ENCODE data around the gene KCNQ5.

The KCNQ5 gene

DNA sequence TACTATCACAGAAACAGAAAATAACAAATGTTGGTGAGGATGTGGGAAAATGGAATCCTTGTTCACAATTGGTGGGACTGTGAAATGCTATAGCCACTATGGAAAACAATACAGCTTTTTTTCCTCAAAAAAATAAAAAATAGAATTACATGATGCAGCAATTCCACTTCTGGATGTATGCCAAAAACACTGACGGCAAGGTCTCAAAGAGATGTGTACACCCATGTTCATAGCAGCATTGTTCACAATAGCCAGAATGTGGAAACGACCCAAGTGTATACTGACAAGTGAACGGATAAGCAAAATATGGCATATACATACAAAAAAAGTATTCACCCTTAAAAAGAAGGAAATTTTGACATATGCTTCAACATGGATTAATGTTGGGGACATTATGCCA is 390.1 kb downstream of the KCNQ5 start:
- H3K27me3 ChIP-seq (ENCODE audit: control insufficient read depth, insufficient read depth, low read length) = no peaks in the 10 kb centered on the region
- no peaks in the 10 kb centered on the region for H3K9me3 ChIP-seq (ENCODE audit: control insufficient read depth, insufficient read depth, low read length)
- H3K4me3 ChIP-seq (ENCODE audit: low read length) = no peak overlapping the region
- H3K4me1 ChIP-seq (ENCODE audit: control insufficient read depth, insufficient read depth, low read length) = no peaks in the 10 kb centered on the region
- H3K27ac ChIP-seq (ENCODE audit: low read length) = no peak overlapping the region
- H3K36me3 ChIP-seq (ENCODE audit: control insufficient read depth, insufficient read depth, low read length) = no peaks in the 10 kb centered on the region
- WGBS (ENCODE audit: insufficient coverage, insufficient read length) = no CpG with 5 or more reads among the region's 3 CpGs
- no peak for DNase-seq (ENCODE audit: low read depth, low spot score)

GRCh38 chr6:73017476-73017875 is 395.6 kb downstream of the KCNQ5 start:
- Histone ChIP-seq H3K9me3 (ENCODE audit: control insufficient read depth, insufficient read depth, low read length) (no peaks in the 10 kb centered on the region), H3K4me1 (ENCODE audit: control insufficient read depth, insufficient read depth, low read length) (no peaks in the 10 kb centered on the region), H3K27ac (ENCODE audit: low read length) (no peak overlapping the region), H3K4me3 (ENCODE audit: low read length) (no peak overlapping the region), H3K36me3 (ENCODE audit: control insufficient read depth, insufficient read depth, low read length) (no peaks in the 10 kb centered on the region), H3K27me3 (ENCODE audit: control insufficient read depth, insufficient read depth, low read length) (no peaks in the 10 kb centered on the region)
- DNase-seq (ENCODE audit: low read depth, low spot score) = no peak
- WGBS (ENCODE audit: insufficient coverage, insufficient read length) = no CpG with 5 or more reads among the region's 2 CpGs

- peaks cover 2% of the 10 kb centered on the region; the same call in 1 of the 2 replicates for H3K4me1 ChIP-seq (ENCODE audit: control insufficient read depth, insufficient read depth, low read length)
- no peaks in the 10 kb centered on the region for H3K36me3 ChIP-seq (ENCODE audit: control insufficient read depth, insufficient read depth, low read length)
- no peaks in the 10 kb centered on the region for H3K27me3 ChIP-seq (ENCODE audit: control insufficient read depth, insufficient read depth, low read length)
- WGBS (ENCODE audit: insufficient coverage, insufficient read length) = no CpG with 5 or more reads among the region's 1 CpG
- no peak overlapping the region for H3K27ac ChIP-seq (ENCODE audit: low read length)
- no peaks in the 10 kb centered on the region for H3K9me3 ChIP-seq (ENCODE audit: control insufficient read depth, insufficient read depth, low read length)
- no peak overlapping the region for H3K4me3 ChIP-seq (ENCODE audit: low read length)
- DNase-seq (ENCODE audit: low read depth, low spot score) = no peak
These were observed 402.7 kb downstream of the KCNQ5 start for GRCh38 chr6:73024598-73024997.

DNA sequence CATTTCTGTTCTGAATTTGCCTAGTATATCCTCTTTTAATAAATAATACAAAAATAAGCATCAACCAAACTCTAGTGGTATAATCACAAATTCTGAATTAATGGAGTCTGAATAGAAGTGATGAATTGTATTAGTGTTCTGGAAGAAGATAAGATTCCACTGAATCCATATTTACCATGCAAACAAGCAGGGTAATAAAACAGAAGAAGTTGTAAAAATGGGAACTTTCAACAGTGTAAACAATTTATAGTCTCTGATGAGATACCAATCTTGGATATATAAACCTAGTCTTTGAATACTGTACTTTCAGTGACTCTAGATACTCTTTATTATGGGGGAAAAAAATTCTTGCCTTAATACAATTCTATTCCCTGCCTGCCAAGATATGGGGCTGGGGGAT is 405.8 kb downstream of the KCNQ5 start:
- H3K27ac ChIP-seq (ENCODE audit: low read length) = no peak overlapping the region
- H3K4me1 ChIP-seq (ENCODE audit: control insufficient read depth, insufficient read depth, low read length) = peaks cover 2% of the 10 kb centered on the region; the same call in 1 of the 2 replicates
- no peak for DNase-seq (ENCODE audit: low read depth, low spot score)
- H3K36me3 ChIP-seq (ENCODE audit: control insufficient read depth, insufficient read depth, low read length) = no peaks in the 10 kb centered on the region
- H3K27me3 ChIP-seq (ENCODE audit: control insufficient read depth, insufficient read depth, low read length) = no peaks in the 10 kb centered on the region
- H3K9me3 ChIP-seq (ENCODE audit: control insufficient read depth, insufficient read depth, low read length) = no peaks in the 10 kb centered on the region
- H3K4me3 ChIP-seq (ENCODE audit: low read length) = no peak overlapping the region

DNA sequence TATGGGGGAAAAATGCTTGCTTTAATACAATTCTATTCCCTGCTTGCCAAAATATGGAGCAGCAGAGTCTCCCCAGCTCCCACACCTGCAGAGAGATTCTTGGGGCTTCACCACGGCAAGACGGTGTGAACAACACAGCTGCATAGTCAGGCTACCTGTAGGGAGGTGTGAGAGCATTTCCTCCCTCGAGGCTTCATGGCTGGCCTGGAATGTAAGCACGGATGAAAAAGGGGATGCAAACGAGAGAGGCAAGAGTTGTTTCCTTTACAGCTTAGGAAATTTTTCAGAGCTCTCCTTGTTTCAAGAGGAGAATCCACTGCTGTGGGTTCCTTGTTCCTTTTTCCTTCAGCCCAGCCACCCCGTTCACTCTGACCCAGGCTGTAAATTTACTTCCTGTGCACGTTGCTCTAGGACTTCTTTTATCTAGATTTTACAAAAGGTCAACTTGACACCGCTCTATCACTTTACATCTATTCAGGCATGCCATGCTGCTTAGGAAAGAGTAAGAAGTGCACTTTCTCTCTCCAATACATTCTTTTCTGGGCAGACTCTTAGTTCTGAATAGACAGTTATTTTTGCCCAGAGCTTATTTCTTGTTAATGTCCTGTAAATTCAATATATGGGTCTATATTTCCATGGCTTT is 406.4 kb downstream of the KCNQ5 start:
- DNase-seq (ENCODE audit: low read depth, low spot score) = no peak
- H3K27ac ChIP-seq (ENCODE audit: low read length) = no peak overlapping the region
- no peaks in the 10 kb centered on the region for H3K9me3 ChIP-seq (ENCODE audit: control insufficient read depth, insufficient read depth, low read length)
- no peak overlapping the region for H3K4me3 ChIP-seq (ENCODE audit: low read length)
- no CpG with 5 or more reads among the region's 8 CpGs for WGBS (ENCODE audit: insufficient coverage, insufficient read length)
- H3K36me3 ChIP-seq (ENCODE audit: control insufficient read depth, insufficient read depth, low read length) = no peaks in the 10 kb centered on the region
- H3K27me3 ChIP-seq (ENCODE audit: control insufficient read depth, insufficient read depth, low read length) = no peaks in the 10 kb centered on the region
- peaks cover 2% of the 10 kb centered on the region; the same call in 1 of the 2 replicates for H3K4me1 ChIP-seq (ENCODE audit: control insufficient read depth, insufficient read depth, low read length)

DNA sequence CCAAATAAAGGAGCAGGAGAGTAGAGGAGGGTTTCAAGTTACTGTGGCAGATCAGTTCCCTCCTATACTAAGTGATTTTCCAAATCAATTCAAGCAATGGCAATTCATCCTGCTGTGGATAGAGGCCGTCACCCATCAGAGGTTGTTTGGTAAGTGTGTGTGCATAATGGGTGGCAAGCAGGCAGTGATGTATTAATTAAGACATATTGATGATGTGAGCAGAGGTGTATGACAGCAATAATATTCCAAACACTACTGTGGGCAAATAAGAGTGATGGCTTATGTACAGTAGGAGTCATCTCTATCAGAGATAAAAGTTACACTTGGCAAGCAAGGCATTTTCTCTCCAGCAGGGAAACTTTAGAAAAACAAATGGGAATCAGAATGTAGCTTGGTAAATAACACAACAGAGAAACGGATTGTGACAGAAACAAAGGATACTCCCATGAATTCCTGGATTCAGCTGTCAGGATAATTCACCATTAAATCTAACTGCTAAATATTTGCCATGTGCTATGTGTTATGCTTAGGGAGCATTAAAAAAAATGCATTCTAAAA is 407.1 kb downstream of the KCNQ5 start:
- H3K9me3 ChIP-seq (ENCODE audit: control insufficient read depth, insufficient read depth, low read length) = no peaks in the 10 kb centered on the region
- peaks cover 2% of the 10 kb centered on the region; the same call in 1 of the 2 replicates for H3K4me1 ChIP-seq (ENCODE audit: control insufficient read depth, insufficient read depth, low read length)
- no peak overlapping the region for H3K4me3 ChIP-seq (ENCODE audit: low read length)
- H3K36me3 ChIP-seq (ENCODE audit: control insufficient read depth, insufficient read depth, low read length) = no peaks in the 10 kb centered on the region
- WGBS (ENCODE audit: insufficient coverage, insufficient read length) = no CpG with 5 or more reads among the region's 2 CpGs
- H3K27ac ChIP-seq (ENCODE audit: low read length) = no peak overlapping the region
- no peak for DNase-seq (ENCODE audit: low read depth, low spot score)
- no peaks in the 10 kb centered on the region for H3K27me3 ChIP-seq (ENCODE audit: control insufficient read depth, insufficient read depth, low read length)

GRCh38 chr6:73030257-73030656 is 408.4 kb downstream of the KCNQ5 start:
- H3K4me3 ChIP-seq (ENCODE audit: low read length) = no peak overlapping the region
- no peaks in the 10 kb centered on the region for H3K27me3 ChIP-seq (ENCODE audit: control insufficient read depth, insufficient read depth, low read length)
- H3K9me3 ChIP-seq (ENCODE audit: control insufficient read depth, insufficient read depth, low read length) = no peaks in the 10 kb centered on the region
- H3K4me1 ChIP-seq (ENCODE audit: control insufficient read depth, insufficient read depth, low read length) = peaks cover 2% of the 10 kb centered on the region; the same call in 1 of the 2 replicates
- H3K27ac ChIP-seq (ENCODE audit: low read length) = no peak overlapping the region
- no peaks in the 10 kb centered on the region for H3K36me3 ChIP-seq (ENCODE audit: control insufficient read depth, insufficient read depth, low read length)
- DNase-seq (ENCODE audit: low read depth, low spot score) = no peak

DNA sequence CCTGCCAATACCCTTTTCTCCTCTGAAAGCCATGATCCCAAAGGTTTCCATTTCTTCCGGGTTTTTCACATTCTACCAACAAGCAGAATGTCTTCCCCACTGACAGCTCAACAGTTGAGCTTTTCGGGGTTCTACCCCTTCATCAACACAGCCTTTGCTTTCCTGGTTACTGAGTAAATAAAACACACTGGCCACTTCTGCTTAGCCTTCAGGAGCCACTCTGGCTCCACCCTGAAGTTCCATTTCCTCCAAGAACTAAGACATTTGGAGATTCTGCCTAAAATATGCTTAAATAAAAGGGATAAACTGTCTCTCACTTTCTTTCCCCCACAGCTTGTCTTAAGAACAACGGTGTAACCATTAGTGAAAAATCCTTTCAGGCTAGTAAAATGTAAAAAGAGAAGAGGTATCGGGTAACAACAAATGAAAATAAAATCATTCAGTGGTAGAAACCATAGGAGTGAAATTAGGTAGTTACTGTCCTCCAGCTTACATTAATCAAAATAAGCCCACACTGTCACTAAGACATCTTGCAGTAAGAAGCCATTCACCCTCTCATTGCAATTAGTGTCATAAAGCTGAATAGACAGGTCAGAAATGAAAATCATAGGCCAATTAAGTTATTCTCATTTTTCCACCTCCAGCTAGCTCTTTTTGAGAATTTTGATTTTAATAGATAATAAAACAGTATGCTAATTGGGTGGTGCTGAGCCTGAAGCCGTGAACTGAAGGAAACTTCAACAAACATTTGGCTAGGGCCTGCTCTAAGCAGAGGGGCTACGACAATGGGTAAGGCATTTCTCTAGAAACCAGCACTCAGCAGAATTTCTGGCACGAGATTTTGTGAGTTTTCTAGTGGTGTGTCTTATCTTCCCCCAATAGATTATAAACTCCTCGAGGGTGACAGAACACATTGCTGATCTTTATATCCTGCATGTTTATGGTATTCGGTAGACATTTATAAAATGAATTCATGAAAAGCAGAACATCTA is 409.2 kb downstream of the KCNQ5 start:
- peaks cover 2% of the 10 kb centered on the region; the same call in 1 of the 2 replicates for H3K4me1 ChIP-seq (ENCODE audit: control insufficient read depth, insufficient read depth, low read length)
- no peaks in the 10 kb centered on the region for H3K27me3 ChIP-seq (ENCODE audit: control insufficient read depth, insufficient read depth, low read length)
- no peak for DNase-seq (ENCODE audit: low read depth, low spot score)
- no peaks in the 10 kb centered on the region for H3K9me3 ChIP-seq (ENCODE audit: control insufficient read depth, insufficient read depth, low read length)
- no peaks in the 10 kb centered on the region for H3K36me3 ChIP-seq (ENCODE audit: control insufficient read depth, insufficient read depth, low read length)
- no peak overlapping the region for H3K4me3 ChIP-seq (ENCODE audit: low read length)
- no CpG with 5 or more reads among the region's 9 CpGs for WGBS (ENCODE audit: insufficient coverage, insufficient read length)
- H3K27ac ChIP-seq (ENCODE audit: low read length) = no peak overlapping the region

DNA sequence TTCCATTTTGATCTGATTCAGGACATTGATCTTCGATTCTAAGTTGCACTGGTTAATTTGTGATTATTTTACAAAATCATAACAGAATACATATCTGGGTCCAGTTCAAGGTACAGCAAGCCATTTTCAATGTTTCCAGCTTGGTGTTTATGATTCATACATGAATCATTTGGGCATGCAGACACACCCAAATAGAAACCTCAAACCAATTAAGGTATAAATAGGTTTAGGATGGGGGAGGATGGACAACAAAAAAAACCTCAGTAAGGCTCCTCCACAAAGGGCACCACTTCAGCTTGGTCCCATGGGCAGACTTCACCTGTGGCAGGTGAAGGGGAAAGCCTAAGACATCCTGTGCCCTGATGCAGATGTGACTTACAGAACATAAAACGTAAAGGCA is 410.7 kb downstream of the KCNQ5 start:
- Histone ChIP-seq H3K9me3 (ENCODE audit: control insufficient read depth, insufficient read depth, low read length) (no peaks in the 10 kb centered on the region), H3K36me3 (ENCODE audit: control insufficient read depth, insufficient read depth, low read length) (no peaks in the 10 kb centered on the region), H3K4me1 (ENCODE audit: control insufficient read depth, insufficient read depth, low read length) (peaks cover 2% of the 10 kb centered on the region; the same call in 1 of the 2 replicates), H3K27me3 (ENCODE audit: control insufficient read depth, insufficient read depth, low read length) (no peaks in the 10 kb centered on the region), H3K4me3 (ENCODE audit: low read length) (no peak overlapping the region), H3K27ac (ENCODE audit: low read length) (no peak overlapping the region)
- WGBS (ENCODE audit: insufficient coverage, insufficient read length) = no CpG with 5 or more reads among the region's 2 CpGs
- DNase-seq (ENCODE audit: low read depth, low spot score) = no peak

DNA sequence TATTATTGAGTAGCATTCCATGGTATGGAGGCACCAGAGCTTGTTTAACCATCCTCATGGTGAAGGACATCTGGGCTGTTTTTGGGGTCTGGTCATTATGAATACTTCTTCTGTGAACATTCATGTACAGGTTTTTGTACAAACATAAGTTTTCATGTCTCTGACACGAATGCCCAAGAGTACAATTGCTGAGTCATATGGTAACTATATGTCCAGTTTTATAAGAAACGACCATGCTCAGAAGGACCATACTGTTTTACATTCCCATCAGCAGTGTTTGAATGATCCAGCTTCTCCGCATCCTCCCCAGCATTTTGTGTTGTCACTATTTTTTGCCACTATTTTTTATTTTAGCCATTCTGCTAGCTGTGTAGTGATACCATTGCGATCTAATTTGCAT is 414.8 kb downstream of the KCNQ5 start:
- Histone ChIP-seq H3K4me3 (ENCODE audit: low read length) (no peak overlapping the region), H3K4me1 (ENCODE audit: control insufficient read depth, insufficient read depth, low read length) (no peaks in the 10 kb centered on the region), H3K36me3 (ENCODE audit: control insufficient read depth, insufficient read depth, low read length) (no peaks in the 10 kb centered on the region), H3K27ac (ENCODE audit: low read length) (no peak overlapping the region), H3K27me3 (ENCODE audit: control insufficient read depth, insufficient read depth, low read length) (no peaks in the 10 kb centered on the region), H3K9me3 (ENCODE audit: control insufficient read depth, insufficient read depth, low read length) (no peaks in the 10 kb centered on the region)
- WGBS (ENCODE audit: insufficient coverage, insufficient read length) = no CpG with 5 or more reads among the region's 4 CpGs
- DNase-seq (ENCODE audit: low read depth, low spot score) = no peak

Data from iPS DF 6.9 (cell line).